ENCODE results near the gene AK2.
A peak's percentile ranks its signal among the peaks of the same experiment; 100 is the strongest.

AK2 gene

GRCh38 chr1:32983020-32983419 is 53.7 kb downstream of the AK2 start:
- H3K27me3 ChIP-seq (ENCODE audit: insufficient read depth, poor library complexity, severe bottlenecking): no peaks in the 10 kb centered on the region
- no peak overlapping the region for H3K27ac ChIP-seq (replicated peaks)
- TF ChIP-seq REST (IDR thresholded peaks at IDR 0.05; ENCODE audit: insufficient replicate concordance, low read depth) (no peak), POLR2AphosphoS5 (IDR thresholded peaks at IDR 0.05; ENCODE audit: low read depth) (no peak), CTCF (IDR thresholded peaks at IDR 0.05; ENCODE audit: insufficient read depth, low read length) (no peak), GABPA (IDR thresholded peaks at IDR 0.05; ENCODE audit: low read depth) (no peak), SPI1 (IDR thresholded peaks at IDR 0.05; ENCODE audit: borderline replicate concordance, low read depth) (no peak)
- no peak overlapping the region for H3K4me3 ChIP-seq (replicated peaks; ENCODE audit: insufficient read depth, low read length)
- DNase-seq (ENCODE audit: low read depth in 1 of 2, low spot score in 1 of 2): no peak

DNA sequence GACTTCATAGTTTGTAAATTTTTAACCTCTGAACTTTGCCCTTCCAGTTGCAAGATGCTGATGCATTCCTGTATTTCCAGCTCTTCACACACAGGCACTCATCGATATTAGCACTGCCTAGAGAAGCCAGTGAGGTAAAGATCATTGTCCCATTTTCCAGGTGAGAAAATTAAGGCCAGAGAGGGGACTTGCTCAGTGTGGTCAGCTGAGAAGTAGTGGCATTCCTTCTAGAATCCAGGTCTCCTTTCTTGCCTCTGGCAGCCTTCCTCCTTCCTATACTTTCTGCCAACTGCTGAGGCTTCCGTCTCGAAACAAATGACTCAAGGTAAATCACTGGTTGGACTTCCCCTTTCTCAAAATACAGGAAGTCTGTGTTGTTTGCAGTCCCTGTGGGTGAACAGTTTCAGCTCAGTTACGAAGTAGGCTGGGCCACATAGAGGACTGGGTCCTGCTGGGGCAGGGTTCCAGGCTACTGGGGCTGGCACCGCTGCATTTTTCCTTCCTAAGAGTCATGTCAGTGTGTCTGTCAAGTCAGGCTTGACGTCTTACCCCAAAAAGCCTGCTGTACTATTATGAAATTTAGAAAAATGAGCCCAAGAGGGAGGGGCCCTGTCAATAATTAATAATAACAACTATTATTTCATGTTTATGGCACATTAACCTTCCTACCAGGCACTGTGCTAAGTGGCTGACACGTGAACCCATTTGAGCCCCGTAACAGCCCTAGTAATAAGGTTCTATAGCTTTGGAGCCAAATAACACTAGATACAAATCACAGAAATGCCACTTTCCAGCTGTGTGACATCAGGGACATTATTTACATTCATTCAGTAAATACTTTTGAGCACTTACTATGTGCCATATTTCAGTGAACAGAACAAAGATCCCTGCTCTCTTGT is 55.4 kb downstream of the AK2 start:
- H3K4me3 ChIP-seq (replicated peaks; ENCODE audit: insufficient read depth, low read length): no peak overlapping the region
- DNase-seq (ENCODE audit: low read depth in 1 of 2, low spot score in 1 of 2): peak; percentile 86 to 89
- H3K27ac ChIP-seq (replicated peaks): peak overlapping the region; percentile 48

DNA sequence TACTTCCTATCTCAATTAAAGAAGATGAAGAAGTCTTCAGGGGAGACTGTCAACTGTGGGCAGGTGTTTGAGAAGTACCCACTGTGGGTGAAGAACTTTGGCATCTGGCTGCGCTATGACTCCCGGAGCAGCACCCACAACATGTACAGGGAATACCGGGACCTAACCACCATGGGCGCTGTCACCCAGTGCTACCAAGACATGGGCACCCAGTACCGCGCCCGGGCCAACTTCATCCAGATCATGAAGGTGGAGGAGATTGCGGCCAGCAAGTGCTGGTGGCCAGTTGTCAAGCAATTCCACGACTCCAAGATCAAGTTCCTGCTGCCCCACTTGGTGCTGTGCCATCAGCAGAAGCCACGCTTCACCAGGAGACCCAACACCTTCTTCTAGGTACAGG is 56.6 kb downstream of the AK2 start:
- TF ChIP-seq SPI1 (IDR thresholded peaks at IDR 0.05; ENCODE audit: borderline replicate concordance, low read depth) (no peak), GABPA (IDR thresholded peaks at IDR 0.05; ENCODE audit: low read depth) (no peak), CTCF (IDR thresholded peaks at IDR 0.05; ENCODE audit: insufficient read depth, low read length) (no peak), POLR2AphosphoS5 (IDR thresholded peaks at IDR 0.05; ENCODE audit: low read depth) (no peak), REST (IDR thresholded peaks at IDR 0.05; ENCODE audit: insufficient replicate concordance, low read depth) (no peak)
- Histone ChIP-seq H3K27me3 (ENCODE audit: insufficient read depth, poor library complexity, severe bottlenecking) (no peaks in the 10 kb centered on the region), H3K27ac (replicated peaks) (no peak overlapping the region), H3K4me3 (replicated peaks; ENCODE audit: insufficient read depth, low read length) (no peak overlapping the region)
- no peak for DNase-seq (ENCODE audit: low read depth in 1 of 2, low spot score in 1 of 2)

More for the DNA sequence above, 55.4 kb downstream of the AK2 start:
- no peaks in the 10 kb centered on the region for H3K27me3 ChIP-seq (ENCODE audit: insufficient read depth, poor library complexity, severe bottlenecking)
- TF ChIP-seq REST (IDR thresholded peaks at IDR 0.05; ENCODE audit: insufficient replicate concordance, low read depth): no peak
- 0 out of 2 replicates have a peak, but pooled peaks have one; percentile 28 for TF ChIP-seq POLR2AphosphoS5 (IDR thresholded peaks at IDR 0.05; ENCODE audit: low read depth)
- TF ChIP-seq SPI1 (IDR thresholded peaks at IDR 0.05; ENCODE audit: borderline replicate concordance, low read depth): peak; percentile 100

Data from HL-60 (cell line).